ENCODE results near the gene NAV2. TPM values are rescaled to one million over a fixed set of nuclear protein-coding genes. Genes with fewer than 3 reads are reported as not detected.

Gene NAV2
- total RNA-seq, 1 donor from 2014 or later: 9.6 TPM

DNA sequence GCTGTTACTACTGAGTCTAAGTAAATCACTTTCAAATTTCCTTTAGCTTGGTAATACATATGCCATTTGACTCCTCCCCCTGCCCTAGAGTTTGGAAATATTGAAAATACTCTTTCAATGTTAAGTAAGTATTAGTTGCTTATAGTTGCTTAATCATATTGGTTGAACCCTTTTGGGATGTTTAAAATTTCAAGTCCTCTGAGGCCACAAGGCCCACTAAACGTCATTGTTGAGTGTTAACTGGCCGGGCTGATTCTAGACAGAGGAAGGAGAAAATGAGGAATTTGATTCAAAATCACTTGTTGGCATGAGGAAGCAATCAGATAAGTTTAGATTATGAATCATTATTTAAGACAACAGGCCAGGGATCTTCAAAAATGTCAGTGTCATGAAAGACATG lies 8.5 kb downstream of the NAV2 start:
- H3K4me2 ChIP-seq: no peak overlapping the region
- no peak for TF ChIP-seq EZH2phosphoT487 (IDR thresholded peaks at IDR 0.05)
- no peak for TF ChIP-seq CTCF (IDR thresholded peaks at IDR 0.05)
- no peak for TF ChIP-seq EZH2 (IDR thresholded peaks at IDR 0.05)
- Mint-ChIP-seq H3K4me1 (peaks cover 38% of the 10 kb centered on the region), H3K36me3 (no peaks in the 10 kb centered on the region), H3K9me3 (no peaks in the 10 kb centered on the region), H3K27me3 (ENCODE audit: insufficient read depth, low read depth) (peaks cover 8% of the 10 kb centered on the region), H3K27ac (no peak overlapping the region), H3K4me3 (no peak overlapping the region)
- no peaks in the 10 kb centered on the region for H3K9me3 ChIP-seq (ENCODE audit: low read depth)
- H3K79me2 ChIP-seq (ENCODE audit: low read depth): no peaks in the 10 kb centered on the region
- H3K4me3 ChIP-seq: no peak overlapping the region
- H3F3A ChIP-seq (ENCODE audit: low read depth): no peaks in the 10 kb centered on the region
- no peaks in the 10 kb centered on the region for H3K36me3 ChIP-seq
- no peak overlapping the region for H2AFZ ChIP-seq (replicated peaks)
- no peak overlapping the region for H3K27ac ChIP-seq
- H3K9ac ChIP-seq: no peak overlapping the region
- DNase-seq (ENCODE audit: low spot score): no peak
- H3K27me3 ChIP-seq: peaks cover 15% of the 10 kb centered on the region
- peaks cover 13% of the 10 kb centered on the region for H3K4me1 ChIP-seq
- H4K20me1 ChIP-seq (ENCODE audit: low read depth): no peaks in the 10 kb centered on the region

DNA sequence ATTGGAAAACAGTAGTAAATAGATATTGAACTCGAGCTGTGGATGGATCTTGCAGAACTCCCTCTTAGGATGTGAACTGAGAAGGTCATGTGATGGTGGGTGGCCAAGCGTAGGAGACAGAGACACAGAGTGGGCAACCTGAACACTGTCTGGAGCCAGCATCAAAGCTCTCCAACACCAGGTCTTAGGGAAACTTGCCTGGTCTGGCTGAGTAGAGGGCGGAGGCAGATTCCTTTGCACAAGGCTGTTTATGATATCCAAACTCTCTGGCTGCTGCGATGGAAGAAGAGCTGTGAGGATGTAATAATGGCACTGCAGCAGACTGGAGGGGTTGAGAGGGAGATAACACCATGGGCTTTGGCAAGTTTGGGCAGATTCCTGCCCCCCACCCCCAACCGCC lies 10.1 kb downstream of the NAV2 start:
- Histone ChIP-seq H3K4me3 (no peak overlapping the region), H3K9ac (no peak overlapping the region), H3K4me1 (peaks cover 10% of the 10 kb centered on the region), H3F3A (ENCODE audit: low read depth) (no peaks in the 10 kb centered on the region), H3K36me3 (no peaks in the 10 kb centered on the region), H3K27ac (no peak overlapping the region), H3K79me2 (ENCODE audit: low read depth) (no peaks in the 10 kb centered on the region), H3K9me3 (ENCODE audit: low read depth) (no peaks in the 10 kb centered on the region), H2AFZ (replicated peaks) (no peak overlapping the region), H3K27me3 (no peaks in the 10 kb centered on the region), H3K4me2 (no peak overlapping the region), H4K20me1 (ENCODE audit: low read depth) (no peaks in the 10 kb centered on the region)
- H3K27ac Mint-ChIP-seq: no peak overlapping the region
- DNase-seq (ENCODE audit: low spot score): no peak
- H3K4me3 Mint-ChIP-seq: no peak overlapping the region
- H3K4me1 Mint-ChIP-seq: peaks cover 38% of the 10 kb centered on the region
- no peak for TF ChIP-seq CTCF (IDR thresholded peaks at IDR 0.05)
- no peak for TF ChIP-seq EZH2 (IDR thresholded peaks at IDR 0.05)
- TF ChIP-seq EZH2phosphoT487 (IDR thresholded peaks at IDR 0.05): no peak
- H3K36me3 Mint-ChIP-seq: no peaks in the 10 kb centered on the region
- no peaks in the 10 kb centered on the region for H3K9me3 Mint-ChIP-seq
- peaks cover 3% of the 10 kb centered on the region for H3K27me3 Mint-ChIP-seq (ENCODE audit: insufficient read depth, low read depth)

DNA sequence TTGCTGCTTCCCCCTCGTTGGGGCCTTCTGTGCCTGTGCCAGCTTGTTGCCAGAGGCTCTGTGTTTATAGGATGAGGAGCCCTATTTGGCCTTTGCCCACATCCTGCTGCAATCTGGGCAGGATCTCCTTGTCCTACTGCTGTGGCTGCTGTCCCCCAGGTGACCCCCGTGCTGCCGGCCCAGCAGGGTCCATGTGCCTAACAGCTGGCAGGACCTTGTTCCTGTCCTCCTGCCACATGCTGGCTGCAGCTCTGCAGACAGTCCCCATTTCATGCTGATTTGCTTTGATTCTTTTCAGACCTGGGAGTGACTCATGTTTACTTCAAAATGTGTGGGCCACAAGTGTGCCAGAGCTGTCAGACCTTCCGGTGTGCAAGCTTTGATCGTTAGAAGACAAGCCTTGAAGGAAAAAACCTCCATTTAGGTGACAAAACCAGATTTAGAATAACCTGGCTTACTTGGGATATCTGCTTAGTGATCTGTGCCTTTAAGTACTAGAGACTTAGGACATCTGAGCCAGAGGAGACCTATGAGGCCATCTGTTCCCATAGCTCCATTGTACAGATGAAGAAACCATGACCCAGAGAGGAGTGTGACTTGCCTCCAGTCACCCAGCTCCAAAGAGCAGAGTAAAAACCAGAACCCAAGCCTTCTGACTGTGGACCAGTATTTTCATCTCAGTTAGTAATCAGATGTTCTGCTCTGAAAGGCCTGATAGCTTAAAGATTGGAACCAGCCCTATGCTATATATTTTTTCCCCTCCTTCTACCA lies 11.1 kb downstream of the NAV2 start:
- H4K20me1 ChIP-seq (ENCODE audit: low read depth): no peaks in the 10 kb centered on the region
- no peaks in the 10 kb centered on the region for H3K9me3 Mint-ChIP-seq
- no peak overlapping the region for H3K4me3 Mint-ChIP-seq
- TF ChIP-seq EZH2phosphoT487 (IDR thresholded peaks at IDR 0.05) (no peak), CTCF (IDR thresholded peaks at IDR 0.05) (no peak), EZH2 (IDR thresholded peaks at IDR 0.05) (no peak)
- H3K27ac ChIP-seq: no peak overlapping the region
- no peak overlapping the region for H2AFZ ChIP-seq (replicated peaks)
- no peak overlapping the region for H3K4me3 ChIP-seq
- H3K4me1 Mint-ChIP-seq: peaks cover 33% of the 10 kb centered on the region
- H3K79me2 ChIP-seq (ENCODE audit: low read depth): no peaks in the 10 kb centered on the region
- H3K27ac Mint-ChIP-seq: no peak overlapping the region
- H3K4me2 ChIP-seq: no peak overlapping the region
- peaks cover 1% of the 10 kb centered on the region for H3K36me3 Mint-ChIP-seq
- H3K9me3 ChIP-seq (ENCODE audit: low read depth): no peaks in the 10 kb centered on the region
- no peaks in the 10 kb centered on the region for H3K36me3 ChIP-seq
- no peaks in the 10 kb centered on the region for H3K27me3 ChIP-seq
- no peaks in the 10 kb centered on the region for H3F3A ChIP-seq (ENCODE audit: low read depth)
- H3K4me1 ChIP-seq: no peaks in the 10 kb centered on the region
- peaks cover 4% of the 10 kb centered on the region for H3K27me3 Mint-ChIP-seq (ENCODE audit: insufficient read depth, low read depth)
- no peak overlapping the region for H3K9ac ChIP-seq
- DNase-seq (ENCODE audit: low spot score): no peak

All from neural progenitor cell (in vitro differentiated cells).